Measurements from ENCODE around the gene HACD3.

DNA sequence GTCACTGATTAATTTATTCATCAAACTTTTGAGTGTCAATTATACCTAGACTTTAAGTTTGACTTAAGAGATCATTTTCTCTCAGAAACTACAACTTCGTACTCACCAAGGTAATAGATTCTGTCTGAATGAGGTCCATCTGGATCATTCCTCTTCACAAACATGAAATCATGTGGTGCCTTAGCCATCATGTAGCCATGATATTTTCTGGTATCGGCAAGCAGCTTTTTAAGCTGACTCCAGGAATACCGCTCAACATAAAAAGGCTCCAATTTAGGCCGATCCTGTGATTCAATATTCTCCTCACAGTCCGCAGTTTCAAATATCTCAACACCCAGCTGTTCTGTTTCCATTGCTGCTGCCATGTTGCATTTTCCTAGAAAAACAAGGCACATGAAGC is 18.1 kb upstream of the HACD3 start:
- TF ChIP-seq, protein P1, sequence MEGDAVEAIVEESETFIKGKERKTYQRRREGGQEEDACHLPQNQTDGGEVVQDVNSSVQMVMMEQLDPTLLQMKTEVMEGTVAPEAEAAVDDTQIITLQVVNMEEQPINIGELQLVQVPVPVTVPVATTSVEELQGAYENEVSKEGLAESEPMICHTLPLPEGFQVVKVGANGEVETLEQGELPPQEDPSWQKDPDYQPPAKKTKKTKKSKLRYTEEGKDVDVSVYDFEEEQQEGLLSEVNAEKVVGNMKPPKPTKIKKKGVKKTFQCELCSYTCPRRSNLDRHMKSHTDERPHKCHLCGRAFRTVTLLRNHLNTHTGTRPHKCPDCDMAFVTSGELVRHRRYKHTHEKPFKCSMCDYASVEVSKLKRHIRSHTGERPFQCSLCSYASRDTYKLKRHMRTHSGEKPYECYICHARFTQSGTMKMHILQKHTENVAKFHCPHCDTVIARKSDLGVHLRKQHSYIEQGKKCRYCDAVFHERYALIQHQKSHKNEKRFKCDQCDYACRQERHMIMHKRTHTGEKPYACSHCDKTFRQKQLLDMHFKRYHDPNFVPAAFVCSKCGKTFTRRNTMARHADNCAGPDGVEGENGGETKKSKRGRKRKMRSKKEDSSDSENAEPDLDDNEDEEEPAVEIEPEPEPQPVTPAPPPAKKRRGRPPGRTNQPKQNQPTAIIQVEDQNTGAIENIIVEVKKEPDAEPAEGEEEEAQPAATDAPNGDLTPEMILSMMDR (IDR thresholded peaks at IDR 0.05), result no peak
- TF ChIP-seq EZH2 (IDR thresholded peaks at IDR 0.05), result no peak
- TF ChIP-seq EZH2phosphoT487 (IDR thresholded peaks at IDR 0.05), result no peak
